ENCODE results near the gene UGT1A1. TPM values are rescaled to one million over a fixed set of nuclear protein-coding genes. Genes with fewer than 3 reads are reported as not detected.

The UGT1A1 gene
- total and polyA plus RNA-seq, 2 of the 13 experiments (the other 11 are each of a cell fraction or from before 2014, with no cell fraction given) = 0.69 to 0.75 TPM

GRCh38 chr2:233756429-233757081 lies 3.5 kb upstream of the UGT1A1 start (continued):
- TF ChIP-seq PBX2 (CRISPR knock-in tag; IDR thresholded peaks at IDR 0.05) (0 out of 2 replicates have a peak, but pooled peaks have one; percentile 46), ZNF33B (CRISPR knock-in tag; IDR thresholded peaks at IDR 0.05) (0 out of 2 replicates have a peak, but pooled peaks have one; percentile 48), ZNF547 (CRISPR knock-in tag; IDR thresholded peaks at IDR 0.05) (0 out of 2 replicates have a peak, but pooled peaks have one; percentile 23), ZNF646 (CRISPR knock-in tag; IDR thresholded peaks at IDR 0.05) (no peak), KAT8 (CRISPR knock-in tag; IDR thresholded peaks at IDR 0.05) (peak; percentile 73), HOXA9 (CRISPR knock-in tag; IDR thresholded peaks at IDR 0.05; ENCODE audit: borderline replicate concordance) (peak; percentile 84; the same call in 1 of the 2 replicates), ZNF18 (CRISPR knock-in tag; IDR thresholded peaks at IDR 0.05; ENCODE audit: insufficient replicate concordance) (peak; percentile 39), ERF (CRISPR knock-in tag; IDR thresholded peaks at IDR 0.05) (peak; percentile 97), GLI4 (CRISPR knock-in tag; IDR thresholded peaks at IDR 0.05; ENCODE audit: borderline replicate concordance) (no peak), ZNF460 (CRISPR knock-in tag; IDR thresholded peaks at IDR 0.05; ENCODE audit: borderline replicate concordance) (no peak; the same call in 1 of the 2 replicates), STAT5B (CRISPR knock-in tag; IDR thresholded peaks at IDR 0.05) (peak; percentile 32; the same call in 1 of the 2 replicates), SMARCE1 (IDR thresholded peaks at IDR 0.05; ENCODE audit: borderline replicate concordance) (no peak), TEAD2 (CRISPR knock-in tag; IDR thresholded peaks at IDR 0.05) (no peak), ZNF713 (CRISPR knock-in tag; IDR thresholded peaks at IDR 0.05) (no peak), IRF2 (CRISPR knock-in tag; IDR thresholded peaks at IDR 0.05) (peak; percentile 54; the same call in 1 of the 2 replicates), EED (CRISPR knock-in tag; IDR thresholded peaks at IDR 0.05) (no peak), SETDB1 (CRISPR knock-in tag; IDR thresholded peaks at IDR 0.05; ENCODE audit: borderline replicate concordance) (no peak), RBM22 (optimal IDR thresholded peaks at IDR 0.05; ENCODE audit: low read length) (no peak), TERF1 (CRISPR knock-in tag; IDR thresholded peaks at IDR 0.05) (no peak)
